ENCODE data around the gene CCNQ.
A peak's percentile ranks its signal among the peaks of the same experiment; 100 is the strongest.

The CCNQ gene

DNA sequence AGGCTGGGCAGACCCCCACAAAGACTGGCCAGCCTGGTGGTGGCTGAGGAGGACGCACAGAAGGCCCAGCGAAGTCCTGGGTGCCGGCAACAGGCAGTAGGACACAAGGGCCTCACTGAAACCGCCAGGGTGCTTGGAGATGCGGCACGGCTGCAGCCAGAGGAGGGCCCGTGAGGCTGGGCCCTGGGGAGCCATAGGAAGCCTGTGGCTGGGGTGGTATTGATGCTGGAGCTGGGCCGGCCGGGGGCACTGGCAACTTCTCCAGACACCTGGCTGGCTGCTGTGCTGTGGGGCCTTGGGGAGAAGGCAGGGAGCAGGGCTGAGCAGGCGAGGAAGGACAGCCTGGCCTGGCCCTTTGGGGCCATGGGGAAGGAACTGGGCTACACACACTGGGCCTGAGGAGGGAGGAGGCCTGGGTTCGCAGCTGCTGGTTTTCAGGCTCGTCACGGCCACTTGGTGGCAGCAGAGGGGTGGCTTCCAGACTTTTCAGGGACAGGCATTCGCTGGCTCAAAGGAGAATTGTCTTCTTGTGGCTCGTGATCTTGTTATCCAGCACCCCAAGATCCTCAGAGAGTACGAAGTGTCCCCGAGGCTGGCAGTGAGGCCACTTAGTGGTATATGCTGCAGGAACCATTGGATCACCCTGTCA is 44.3 kb downstream of the CCNQ start:
- TF ChIP-seq POLR2A (IDR thresholded peaks at IDR 0.05; ENCODE audit: low read depth, low read length): no peak
- FAIRE-seq: no peak
- peak; percentile 77 for DNase-seq (ENCODE audit: insufficient read length, low spot score)

DNA sequence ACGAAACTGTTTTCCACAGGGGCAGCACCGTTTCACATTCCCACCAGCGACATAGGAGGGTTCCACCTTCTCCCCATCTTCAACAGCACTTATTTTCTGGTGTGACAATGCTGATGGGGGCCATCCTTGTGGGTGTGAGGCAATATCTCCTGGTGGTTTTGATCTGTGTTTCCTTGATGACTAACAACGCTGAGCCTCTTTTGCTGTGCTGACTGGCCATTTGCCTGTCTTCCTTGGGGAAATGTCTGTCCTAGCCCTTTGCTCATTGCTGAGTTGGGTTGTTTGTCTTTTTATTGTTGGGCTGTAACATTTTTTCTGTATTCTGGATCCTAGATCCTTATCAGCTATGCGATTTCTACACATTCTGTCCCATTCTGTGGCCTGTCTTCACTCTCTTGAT is 47.8 kb downstream of the CCNQ start:
- FAIRE-seq (no peak), DNase-seq (ENCODE audit: insufficient read length, low spot score) (no peak)
- no peak for TF ChIP-seq POLR2A (IDR thresholded peaks at IDR 0.05; ENCODE audit: low read depth, low read length)

DNA sequence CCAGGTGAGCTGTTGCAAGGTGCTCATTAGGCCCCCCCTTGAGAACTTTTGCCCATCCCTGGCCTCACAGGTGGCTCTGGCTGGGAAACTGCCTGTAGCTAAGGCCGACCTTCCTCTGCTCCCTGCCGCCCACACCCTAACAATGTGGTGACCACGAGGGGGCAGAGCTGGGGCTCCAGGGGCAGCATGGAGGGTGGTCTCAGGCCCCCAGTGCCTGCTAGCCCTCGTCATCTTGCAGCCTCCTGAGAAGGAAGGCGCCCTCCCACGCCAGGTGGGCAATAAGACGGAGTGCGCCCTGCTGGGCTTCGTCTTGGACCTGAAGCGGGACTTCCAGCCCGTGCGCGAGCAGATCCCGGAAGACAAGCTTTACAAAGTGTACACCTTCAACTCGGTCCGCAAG is 49.1 kb downstream of the CCNQ start:
- FAIRE-seq (no peak), DNase-seq (ENCODE audit: insufficient read length, low spot score) (no peak)
- TF ChIP-seq POLR2A (IDR thresholded peaks at IDR 0.05; ENCODE audit: low read depth, low read length): no peak

DNA sequence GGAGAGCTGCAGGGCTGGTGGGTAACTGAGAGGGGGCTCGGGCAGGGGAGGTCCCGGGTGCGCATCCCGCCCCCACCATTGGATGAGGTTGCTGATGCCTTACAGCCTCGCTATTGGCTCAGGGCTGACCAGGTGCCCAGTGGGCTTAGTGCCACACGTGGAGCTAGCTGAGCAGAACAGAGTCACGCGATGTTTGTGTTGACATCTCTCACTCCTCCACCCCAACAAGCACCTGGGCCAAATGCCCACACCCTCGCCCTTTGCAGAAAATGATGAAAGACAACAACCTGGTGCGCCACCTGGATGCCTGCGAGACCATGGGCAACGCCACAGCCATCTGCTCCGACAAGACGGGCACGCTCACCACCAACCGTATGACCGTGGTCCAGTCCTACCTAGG is 49.7 kb downstream of the CCNQ start:
- DNase-seq (ENCODE audit: insufficient read length, low spot score) (no peak), FAIRE-seq (no peak)
- no peak for TF ChIP-seq POLR2A (IDR thresholded peaks at IDR 0.05; ENCODE audit: low read depth, low read length)

DNA sequence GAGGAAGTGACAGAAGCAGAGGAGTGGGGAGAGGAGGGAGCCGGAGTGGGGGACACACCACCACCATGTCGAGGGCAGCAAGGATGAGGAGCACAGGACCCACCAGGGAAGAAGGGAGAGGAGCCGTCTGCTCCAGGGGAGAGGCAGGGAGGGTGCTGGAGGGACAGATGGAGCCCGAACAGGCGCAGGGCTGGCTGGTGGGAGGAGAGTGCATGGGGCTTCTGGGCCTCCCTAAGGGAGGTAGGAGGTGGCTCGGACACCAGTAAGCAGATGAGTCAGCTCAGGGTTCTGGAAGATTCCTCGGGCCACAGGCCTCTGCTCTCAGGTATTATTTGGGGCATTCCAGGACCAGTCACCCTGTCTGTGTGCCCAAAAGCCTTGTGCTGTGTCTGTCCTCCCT is 51.7 kb downstream of the CCNQ start:
- DNase-seq (ENCODE audit: insufficient read length, low spot score) (no peak), FAIRE-seq (no peak)
- TF ChIP-seq POLR2A (IDR thresholded peaks at IDR 0.05; ENCODE audit: low read depth, low read length): no peak

DNA sequence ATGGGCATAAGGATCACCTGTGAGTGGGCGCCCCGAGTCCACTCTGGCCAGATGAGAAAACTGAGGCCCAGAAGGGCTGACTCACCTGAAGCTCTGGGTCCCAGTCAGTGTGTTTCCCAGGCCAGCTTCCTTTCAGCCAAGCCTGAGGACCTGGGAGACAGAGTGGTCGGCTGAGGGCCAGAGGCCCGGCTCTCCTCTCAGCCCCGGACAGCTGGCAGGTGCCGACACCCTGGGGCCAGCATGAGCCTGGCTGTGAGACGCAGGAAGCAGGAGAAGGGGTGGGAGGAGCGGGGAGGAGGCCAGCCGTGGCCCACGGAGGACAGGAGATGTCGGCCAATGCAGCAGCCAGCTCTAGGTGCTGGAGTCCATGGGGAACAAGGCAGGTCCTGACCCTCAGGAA is 52.6 kb downstream of the CCNQ start:
- FAIRE-seq: no peak
- no peak for TF ChIP-seq POLR2A (IDR thresholded peaks at IDR 0.05; ENCODE audit: low read depth, low read length)
- DNase-seq (ENCODE audit: insufficient read length, low spot score): no peak

GRCh38 chrX:153544727-153545126 is 54.2 kb downstream of the CCNQ start:
- FAIRE-seq (no peak), DNase-seq (ENCODE audit: insufficient read length, low spot score) (no peak)
- TF ChIP-seq POLR2A (IDR thresholded peaks at IDR 0.05; ENCODE audit: low read depth, low read length): no peak

GRCh38 chrX:153539979-153540358 is 59.0 kb downstream of the CCNQ start:
- FAIRE-seq (no peak), DNase-seq (ENCODE audit: insufficient read length, low spot score) (no peak)
- no peak for TF ChIP-seq POLR2A (IDR thresholded peaks at IDR 0.05; ENCODE audit: low read depth, low read length)

DNA sequence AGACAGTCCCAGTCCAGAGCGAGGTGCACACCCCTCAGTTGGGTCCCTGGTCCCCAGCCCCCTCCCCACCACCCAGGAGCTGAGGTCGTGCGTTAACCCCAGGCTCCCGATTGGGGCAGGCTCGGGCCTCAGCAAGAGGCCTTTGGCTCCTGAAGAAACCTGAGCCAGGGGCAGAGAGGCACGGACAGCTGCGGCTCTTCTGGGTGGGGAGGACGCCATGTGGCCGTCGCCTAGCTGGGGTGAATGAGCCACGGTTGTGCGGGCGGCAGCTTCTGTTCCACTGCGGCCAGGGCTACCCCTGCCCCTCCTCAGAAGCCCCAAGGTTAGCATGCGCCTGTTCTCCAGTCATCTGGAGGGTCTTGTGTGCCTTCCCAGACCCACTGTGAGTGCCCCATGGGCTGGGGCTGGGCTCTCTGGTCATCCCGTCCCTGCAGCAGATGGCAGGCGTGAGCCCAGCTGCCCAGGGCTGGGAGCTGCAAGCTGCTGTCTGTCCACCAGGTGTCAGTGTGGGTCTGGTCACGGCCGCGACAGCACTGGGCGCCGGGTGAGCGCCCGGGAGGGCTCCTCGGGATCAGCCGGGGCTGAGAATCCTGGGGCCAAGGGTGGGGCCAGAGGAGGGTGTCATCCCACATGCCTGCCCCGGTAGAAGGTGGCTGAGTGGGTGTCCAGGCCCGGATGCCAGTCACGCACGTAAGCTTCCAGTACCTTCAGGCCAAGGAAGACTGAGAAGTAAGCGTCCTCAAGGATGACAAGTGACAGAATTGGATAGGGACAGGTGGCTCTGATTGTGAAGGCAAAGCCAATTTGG is 59.6 kb downstream of the CCNQ start:
- DNase-seq (ENCODE audit: insufficient read length, low spot score): peak; percentile 73
- peak; percentile 52 for FAIRE-seq
- TF ChIP-seq POLR2A (IDR thresholded peaks at IDR 0.05; ENCODE audit: low read depth, low read length): no peak

DNA sequence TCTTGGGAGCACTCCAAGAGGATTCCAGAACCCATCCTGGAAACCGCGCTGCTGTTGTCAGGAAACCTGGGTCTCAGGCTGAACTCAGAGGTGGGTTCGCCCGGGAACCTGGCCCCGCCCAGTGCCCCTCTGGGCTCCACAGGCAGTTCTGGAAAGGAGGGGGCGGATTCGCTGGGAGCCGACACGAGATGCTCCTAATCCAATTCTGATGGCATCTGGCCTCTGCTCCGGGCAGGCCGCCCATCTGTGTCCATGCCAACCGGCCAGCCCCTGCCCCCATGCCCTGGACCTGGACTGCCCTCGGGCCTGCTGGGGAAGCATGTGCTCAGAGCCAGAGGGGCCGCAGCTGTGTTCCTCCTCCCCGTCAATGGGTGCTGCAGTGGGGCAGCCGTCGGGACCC is 60.5 kb downstream of the CCNQ start:
- FAIRE-seq (no peak), DNase-seq (ENCODE audit: insufficient read length, low spot score) (no peak)
- TF ChIP-seq POLR2A (IDR thresholded peaks at IDR 0.05; ENCODE audit: low read depth, low read length): no peak

Data from H54 (cell line).